Activated T-helper 17 cell treated with anti-CD3 and anti-CD28 coated beads, Interleukin-2, amount 50 U/mL, for 72 hours (primary cell): ENCODE data around the gene KIF5A. TPM values are rescaled to one million over a fixed set of nuclear protein-coding genes. Genes with fewer than 3 reads are reported as not detected.
"Not testable (repeated sequence)": the region's sequence is repeated elsewhere in the genome, so short reads cannot be mapped to it uniquely, and the experiment has no call there.

Experiments used
- ATAC-seq: fragments of 150-1000 bp; cut with Tn5 transposase; replicated peaks from 2 replicates; pipeline ENCODE4 v1.10.0; 2021; ENCODE audit warnings: mild to moderate bottlenecking, moderate library complexity
- H3K27ac Mint-ChIP-seq: one replicate; pipeline ENCODE4 v1.8.0; 2022; ENCODE audit warnings: mixed read lengths
- H3K27me3 Mint-ChIP-seq: one replicate; pipeline ENCODE4 v1.8.0; 2022; ENCODE audit warnings: mixed read lengths
- H3K36me3 Mint-ChIP-seq: one replicate; pipeline ENCODE4 v1.8.0; 2022; ENCODE audit warnings: low read depth, mild to moderate bottlenecking, mixed read lengths
- H3K4me1 Mint-ChIP-seq: one replicate; pipeline ENCODE4 v1.8.0; 2022; ENCODE audit warnings: mixed read lengths
- H3K4me3 Mint-ChIP-seq: one replicate; pipeline ENCODE4 v1.8.0; 2022; ENCODE audit warnings: mild to moderate bottlenecking, mixed read lengths
- H3K9me3 Mint-ChIP-seq: one replicate; pipeline ENCODE4 v1.8.0; 2022; ENCODE audit warnings: mixed read lengths
- total RNA-seq, 2 donors: library from RNA; stranded (reverse); gene quantifications; one replicate each; pipeline ENCODE4 v1.2.3, GENCODE V29; 2022

The KIF5A gene
- total RNA-seq: 1 to 10 TPM; 2.0 to 3.0 TPM

DNA sequence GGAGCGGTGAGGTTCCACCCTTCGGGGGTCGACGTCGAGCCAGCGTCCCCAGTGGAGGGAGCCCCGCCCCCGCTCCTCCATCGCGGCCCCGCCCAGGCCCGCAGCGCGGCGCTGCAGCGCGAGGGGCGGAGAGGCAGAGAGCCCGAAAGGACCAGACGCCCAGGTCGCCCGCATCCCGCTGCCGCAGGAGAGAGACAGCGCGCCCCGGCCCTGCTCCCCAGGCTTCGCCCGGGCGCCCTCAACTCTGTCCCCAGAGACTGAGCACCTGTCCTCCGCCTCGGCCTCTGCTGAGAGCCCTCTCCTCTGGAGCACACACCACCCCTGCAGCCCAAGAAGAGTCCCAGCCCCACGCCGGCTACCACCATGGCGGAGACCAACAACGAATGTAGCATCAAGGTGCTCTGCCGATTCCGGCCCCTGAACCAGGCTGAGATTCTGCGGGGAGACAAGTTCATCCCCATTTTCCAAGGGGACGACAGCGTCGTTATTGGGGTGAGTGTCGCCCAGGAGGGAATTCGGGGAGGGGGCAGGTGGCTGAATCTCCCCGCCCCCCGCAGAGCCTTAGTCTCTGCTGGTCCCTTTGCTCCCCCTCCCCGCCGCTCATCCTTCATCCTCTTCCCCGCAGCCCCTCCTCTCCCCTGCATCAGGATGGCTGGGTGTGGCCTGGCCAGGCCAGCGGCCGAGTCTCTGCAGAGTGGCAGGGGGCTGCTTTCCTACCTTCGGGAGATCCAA lies at the start of gene KIF5A:
TSS of gene KIF5A (plus strand) at position 136 of the 732 bp plus-strand sequence. CDS start at position 364, 228 bp downstream.
- Mint-ChIP-seq H3K27ac (peak within 1 kb of the TSS; percentile 49), H3K4me3 (peak within 1 kb of the TSS; percentile 72), H3K27me3 (peaks cover 3% of the 10 kb centered on the region), H3K36me3 (peaks cover 14% of the 10 kb centered on the region), H3K4me1 (peaks cover 23% of the 10 kb centered on the region), H3K9me3 (no peaks in the 10 kb centered on the region)
- peak; percentile 55 for ATAC-seq

GRCh38 chr12:57500213-57500612 lies 49.6 kb upstream of the KIF5A start:
- Mint-ChIP-seq H3K4me1 (peaks cover 5% of the 10 kb centered on the region), H3K4me3 (no peak overlapping the region), H3K9me3 (no peaks in the 10 kb centered on the region), H3K27ac (no peak overlapping the region), H3K27me3 (no peaks in the 10 kb centered on the region), H3K36me3 (peaks cover 99% of the 10 kb centered on the region)
- no peak for ATAC-seq

GRCh38 chr12:57502311-57502969 lies 47.4 kb upstream of the KIF5A start:
- peaks cover 93% of the 10 kb centered on the region for H3K36me3 Mint-ChIP-seq
- H3K27ac Mint-ChIP-seq, ATAC-seq, H3K9me3 Mint-ChIP-seq, H3K4me1 Mint-ChIP-seq, H3K27me3 Mint-ChIP-seq, H3K4me3 Mint-ChIP-seq: not testable (repeated sequence)

GRCh38 chr12:57506541-57506940 lies 43.3 kb upstream of the KIF5A start:
- not testable (repeated sequence) for H3K9me3 Mint-ChIP-seq, ATAC-seq, H3K4me1 Mint-ChIP-seq, H3K27ac Mint-ChIP-seq, H3K27me3 Mint-ChIP-seq, H3K4me3 Mint-ChIP-seq
- peaks cover 88% of the 10 kb centered on the region for H3K36me3 Mint-ChIP-seq

GRCh38 chr12:57507796-57508195 lies 42.0 kb upstream of the KIF5A start:
- not testable (repeated sequence) for H3K27ac Mint-ChIP-seq, H3K9me3 Mint-ChIP-seq, H3K4me3 Mint-ChIP-seq, H3K4me1 Mint-ChIP-seq, ATAC-seq, H3K27me3 Mint-ChIP-seq
- H3K36me3 Mint-ChIP-seq: peaks cover 88% of the 10 kb centered on the region

DNA sequence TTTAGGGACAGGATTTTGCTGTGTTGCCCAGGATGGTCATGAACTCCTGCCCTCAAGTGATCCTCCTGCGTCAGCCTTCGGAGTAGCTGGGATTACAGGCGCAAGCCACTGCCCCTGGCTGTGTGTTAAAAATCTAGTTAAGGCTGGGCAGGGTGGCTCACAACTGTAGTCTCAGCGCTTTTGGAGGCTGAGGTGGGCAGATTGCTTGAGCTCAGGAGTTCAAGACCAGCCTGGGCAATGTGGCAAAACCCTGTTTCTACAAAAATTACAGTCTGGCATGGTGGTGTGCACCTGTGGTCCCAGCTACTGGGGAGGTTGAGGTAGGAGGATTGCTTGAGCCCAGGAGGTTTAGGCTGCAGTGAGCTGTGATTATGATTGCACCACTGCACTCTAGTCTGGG lies 38.7 kb upstream of the KIF5A start:
- ATAC-seq: no peak
- Mint-ChIP-seq H3K27ac (no peak overlapping the region), H3K9me3 (no peaks in the 10 kb centered on the region), H3K36me3 (peaks cover 88% of the 10 kb centered on the region), H3K4me3 (no peak overlapping the region), H3K4me1 (no peaks in the 10 kb centered on the region), H3K27me3 (no peaks in the 10 kb centered on the region)

DNA sequence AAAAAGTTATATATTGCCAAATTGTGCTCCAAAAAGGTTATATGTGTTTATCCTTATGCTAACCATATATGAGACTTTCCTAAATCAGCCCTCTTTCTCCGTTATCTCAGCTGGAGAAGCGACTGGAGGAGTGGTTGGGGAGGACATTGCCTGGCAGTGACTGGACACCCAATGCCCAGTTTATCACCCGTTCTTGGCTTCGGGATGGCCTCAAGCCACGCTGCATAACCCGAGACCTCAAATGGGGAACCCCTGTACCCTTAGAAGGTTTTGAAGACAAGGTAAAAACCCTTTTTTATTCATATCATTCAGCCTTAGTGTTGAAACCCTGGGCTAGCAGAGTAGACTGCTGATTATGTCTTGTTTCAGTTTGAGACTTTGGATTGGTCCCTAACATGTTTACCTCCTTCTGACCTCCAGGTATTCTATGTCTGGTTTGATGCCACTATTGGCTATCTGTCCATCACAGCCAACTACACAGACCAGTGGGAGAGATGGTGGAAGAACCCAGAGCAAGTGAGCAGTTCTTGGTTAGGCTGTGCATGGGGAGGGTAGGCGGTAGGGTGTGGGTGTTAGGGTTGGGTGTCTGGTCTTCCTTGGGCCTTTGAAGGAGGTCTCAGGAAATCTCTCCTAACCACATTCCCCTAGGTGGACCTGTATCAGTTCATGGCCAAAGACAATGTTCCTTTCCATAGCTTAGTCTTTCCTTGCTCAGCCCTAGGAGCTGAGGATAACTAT lies 38.1 kb upstream of the KIF5A start:
- Mint-ChIP-seq H3K27ac (peak overlapping the region; percentile 81), H3K36me3 (peaks cover 88% of the 10 kb centered on the region)

DNA sequence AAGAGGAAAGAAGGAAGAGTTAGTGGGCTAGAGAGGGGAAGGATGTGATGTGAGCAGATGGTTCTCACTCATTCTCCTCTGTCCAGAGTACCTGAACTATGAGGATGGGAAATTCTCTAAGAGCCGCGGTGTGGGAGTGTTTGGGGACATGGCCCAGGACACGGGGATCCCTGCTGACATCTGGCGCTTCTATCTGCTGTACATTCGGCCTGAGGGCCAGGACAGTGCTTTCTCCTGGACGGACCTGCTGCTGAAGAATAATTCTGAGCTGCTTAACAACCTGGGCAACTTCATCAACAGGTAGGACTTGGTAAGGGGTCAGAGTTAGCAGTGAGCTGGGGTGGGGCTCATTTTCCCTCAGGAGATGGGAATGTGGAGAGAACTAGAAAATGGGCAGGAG lies 37.2 kb upstream of the KIF5A start:
- no peak for ATAC-seq
- H3K27ac Mint-ChIP-seq: peak overlapping the region; percentile 8

More for the DNA sequence above, 38.1 kb upstream of the KIF5A start:
- ATAC-seq: peak; percentile 5
- no peaks in the 10 kb centered on the region for H3K4me1 Mint-ChIP-seq
- no peaks in the 10 kb centered on the region for H3K27me3 Mint-ChIP-seq
- no peaks in the 10 kb centered on the region for H3K9me3 Mint-ChIP-seq
- H3K4me3 Mint-ChIP-seq: no peak overlapping the region

DNA sequence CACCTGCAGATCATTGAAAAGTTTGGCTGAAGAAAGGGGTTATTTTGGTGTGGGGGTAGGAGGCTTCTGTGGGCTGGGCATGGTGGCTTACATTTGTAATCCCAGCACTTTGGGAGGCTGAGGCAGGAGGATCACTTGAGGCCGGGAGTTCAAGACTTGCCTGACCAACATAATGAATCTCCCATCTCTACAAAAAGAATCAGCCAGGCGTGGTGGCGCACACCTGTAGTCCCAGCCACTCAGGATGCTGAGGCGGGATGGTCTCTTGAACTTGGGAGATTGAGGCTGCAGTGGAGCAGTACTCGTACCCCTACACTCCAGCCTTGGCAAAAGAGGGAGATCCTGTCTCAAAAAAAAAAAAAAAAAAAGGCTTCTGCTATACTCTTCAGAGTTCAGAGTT lies 36.6 kb upstream of the KIF5A start:
- no peak for ATAC-seq
- Mint-ChIP-seq H3K36me3 (peaks cover 96% of the 10 kb centered on the region), H3K27ac (peak overlapping the region; percentile 8)

More for the DNA sequence above, 37.2 kb upstream of the KIF5A start:
- peaks cover 96% of the 10 kb centered on the region for H3K36me3 Mint-ChIP-seq
- H3K27me3 Mint-ChIP-seq: no peaks in the 10 kb centered on the region
- H3K4me3 Mint-ChIP-seq: no peak overlapping the region
- H3K4me1 Mint-ChIP-seq: no peaks in the 10 kb centered on the region
- H3K9me3 Mint-ChIP-seq: no peaks in the 10 kb centered on the region

GRCh38 chr12:57513677-57514076 lies 36.2 kb upstream of the KIF5A start:
- H3K4me3 Mint-ChIP-seq: not testable (repeated sequence)

More for the DNA sequence above, 36.6 kb upstream of the KIF5A start:
- Mint-ChIP-seq H3K4me3 (no peak overlapping the region), H3K9me3 (no peaks in the 10 kb centered on the region), H3K4me1 (peaks cover 3% of the 10 kb centered on the region), H3K27me3 (no peaks in the 10 kb centered on the region)

DNA sequence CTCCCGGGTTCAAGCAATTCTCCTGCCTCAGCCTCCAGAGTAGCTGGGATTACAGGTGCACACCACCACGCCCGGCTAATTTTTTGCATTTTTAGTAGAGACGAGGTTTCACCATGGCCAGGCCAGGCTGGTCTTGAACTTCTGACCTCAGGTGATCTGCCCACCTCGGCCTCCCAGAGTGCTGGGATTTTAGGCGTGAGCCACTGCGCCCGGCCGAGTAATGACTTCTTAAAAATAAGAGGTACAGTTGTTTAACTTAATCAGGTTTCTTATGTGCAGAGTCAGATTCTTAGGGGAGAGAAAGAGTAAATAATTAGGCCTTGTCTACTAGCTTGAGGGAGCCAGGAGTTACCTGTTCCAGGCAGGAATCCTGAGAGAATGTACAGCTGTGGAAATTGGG lies 35.6 kb upstream of the KIF5A start:
- H3K4me1 Mint-ChIP-seq, H3K27ac Mint-ChIP-seq, H3K27me3 Mint-ChIP-seq, H3K4me3 Mint-ChIP-seq, H3K9me3 Mint-ChIP-seq, ATAC-seq: not testable (repeated sequence)
- H3K36me3 Mint-ChIP-seq: peaks cover 96% of the 10 kb centered on the region

More at GRCh38 chr12:57513677-57514076, 36.2 kb upstream of the KIF5A start:
- not testable (repeated sequence) for H3K9me3 Mint-ChIP-seq, H3K4me1 Mint-ChIP-seq, H3K27me3 Mint-ChIP-seq, H3K27ac Mint-ChIP-seq, ATAC-seq
- peaks cover 96% of the 10 kb centered on the region for H3K36me3 Mint-ChIP-seq

DNA sequence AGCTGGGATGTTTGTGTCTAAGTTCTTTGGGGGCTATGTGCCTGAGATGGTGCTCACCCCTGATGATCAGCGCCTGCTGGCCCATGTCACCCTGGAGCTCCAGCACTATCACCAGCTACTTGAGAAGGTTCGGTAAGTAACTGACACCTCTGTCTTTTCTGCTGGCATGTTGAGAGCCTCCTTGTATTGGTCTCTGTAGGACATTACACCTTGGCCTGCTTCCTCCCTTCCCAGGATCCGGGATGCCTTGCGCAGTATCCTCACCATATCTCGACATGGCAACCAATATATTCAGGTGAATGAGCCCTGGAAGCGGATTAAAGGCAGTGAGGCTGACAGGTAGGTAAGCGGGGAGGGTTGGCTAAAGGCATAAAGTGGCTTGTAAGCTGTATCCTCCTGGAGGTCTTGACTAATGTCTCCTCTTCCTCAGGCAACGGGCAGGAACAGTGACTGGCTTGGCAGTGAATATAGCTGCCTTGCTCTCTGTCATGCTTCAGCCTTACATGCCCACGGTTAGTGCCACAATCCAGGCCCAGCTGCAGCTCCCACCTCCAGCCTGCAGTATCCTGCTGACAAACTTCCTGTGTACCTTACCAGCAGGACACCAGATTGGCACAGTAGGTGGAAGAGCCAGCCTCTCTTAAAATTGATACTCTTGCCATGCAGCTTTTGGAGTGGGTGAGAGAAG lies 35.0 kb upstream of the KIF5A start:
- Mint-ChIP-seq H3K4me3 (no peak overlapping the region), H3K27me3 (no peaks in the 10 kb centered on the region), H3K4me1 (peaks cover 12% of the 10 kb centered on the region), H3K9me3 (no peaks in the 10 kb centered on the region), H3K36me3 (peaks cover 96% of the 10 kb centered on the region), H3K27ac (no peak overlapping the region)
- ATAC-seq: no peak

DNA sequence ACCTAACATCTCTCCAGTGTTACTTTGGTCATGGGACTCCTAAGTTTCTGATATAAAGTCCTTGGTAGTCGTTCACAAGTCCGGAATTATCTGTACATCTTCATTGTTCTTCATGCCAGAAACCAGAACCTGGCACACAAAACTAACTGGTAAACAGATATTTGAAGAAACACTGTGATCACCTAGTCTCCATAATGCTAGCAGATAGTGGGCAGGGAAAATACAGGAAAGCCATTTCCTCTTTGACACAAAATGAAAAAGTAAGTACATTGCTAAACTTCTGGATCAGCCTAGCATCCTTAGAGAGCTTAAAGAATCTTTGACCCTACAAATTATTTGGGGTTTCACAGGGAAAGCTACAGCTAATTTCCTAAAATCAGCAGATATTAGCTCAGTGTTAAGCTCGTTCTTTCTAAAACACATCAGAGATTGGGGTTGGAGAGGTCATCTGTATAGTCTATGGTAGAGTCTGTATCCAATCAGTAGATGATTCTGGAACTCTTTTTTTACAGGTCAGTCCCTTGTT lies 34.4 kb upstream of the KIF5A start:
- peaks cover 100% of the 10 kb centered on the region for H3K36me3 Mint-ChIP-seq
- no peaks in the 10 kb centered on the region for H3K9me3 Mint-ChIP-seq
- H3K27me3 Mint-ChIP-seq: no peaks in the 10 kb centered on the region
- peaks cover 12% of the 10 kb centered on the region for H3K4me1 Mint-ChIP-seq
- no peak overlapping the region for H3K27ac Mint-ChIP-seq
- no peak for ATAC-seq
- H3K4me3 Mint-ChIP-seq: no peak overlapping the region

- Mint-ChIP-seq H3K4me3 (no peak overlapping the region), H3K27me3 (no peaks in the 10 kb centered on the region), H3K4me1 (peaks cover 12% of the 10 kb centered on the region), H3K27ac (no peak overlapping the region), H3K36me3 (peaks cover 99% of the 10 kb centered on the region), H3K9me3 (no peaks in the 10 kb centered on the region)
- ATAC-seq: no peak
Observed at GRCh38 chr12:57515934-57516541, 33.8 kb upstream of the KIF5A start.
